GM18499 (cell line): ENCODE results near the gene ADAMTS16.

Experiments used
- ATAC-seq: cut with Tn5 transposase; IDR thresholded peaks from one replicate; pipeline ENCODE4 v1.9.1; 2021; ENCODE audit warnings: moderate number of reproducible peaks; ENCODE audit not compliant: insufficient read depth, unreplicated experiment

Gene ADAMTS16

DNA sequence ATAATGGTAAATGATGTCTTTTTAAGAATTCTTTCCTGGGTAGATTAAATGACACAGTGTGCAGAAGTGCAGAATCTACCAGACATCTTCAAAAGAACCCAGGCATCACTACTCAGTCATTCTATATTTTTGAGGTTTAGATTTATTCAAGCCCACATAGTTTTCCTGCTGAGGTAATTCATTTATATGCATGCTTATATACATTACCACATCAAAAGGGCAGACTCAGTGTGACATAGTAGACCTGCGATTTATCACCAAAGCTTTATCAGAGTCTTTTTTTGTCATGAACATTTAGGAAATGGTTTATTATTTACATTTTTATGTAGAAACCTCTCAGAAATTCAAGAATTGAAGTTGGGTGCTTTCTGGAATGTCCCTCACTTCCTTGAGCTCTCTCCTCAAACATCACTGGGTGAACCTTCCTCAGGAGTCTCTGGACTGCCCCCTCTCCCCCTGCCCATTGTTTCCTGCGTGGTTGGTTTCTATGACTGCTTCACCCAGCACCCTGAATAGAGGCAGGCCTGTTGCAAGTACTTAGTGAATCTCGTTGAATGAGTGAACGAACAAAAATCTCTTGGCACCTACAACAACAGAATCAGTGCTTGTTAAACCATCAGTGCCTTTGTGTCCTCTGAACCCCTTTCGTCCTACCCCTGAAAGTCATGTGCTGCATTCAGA lies 42.5 kb downstream of the ADAMTS16 start:
- no peak for ATAC-seq

DNA sequence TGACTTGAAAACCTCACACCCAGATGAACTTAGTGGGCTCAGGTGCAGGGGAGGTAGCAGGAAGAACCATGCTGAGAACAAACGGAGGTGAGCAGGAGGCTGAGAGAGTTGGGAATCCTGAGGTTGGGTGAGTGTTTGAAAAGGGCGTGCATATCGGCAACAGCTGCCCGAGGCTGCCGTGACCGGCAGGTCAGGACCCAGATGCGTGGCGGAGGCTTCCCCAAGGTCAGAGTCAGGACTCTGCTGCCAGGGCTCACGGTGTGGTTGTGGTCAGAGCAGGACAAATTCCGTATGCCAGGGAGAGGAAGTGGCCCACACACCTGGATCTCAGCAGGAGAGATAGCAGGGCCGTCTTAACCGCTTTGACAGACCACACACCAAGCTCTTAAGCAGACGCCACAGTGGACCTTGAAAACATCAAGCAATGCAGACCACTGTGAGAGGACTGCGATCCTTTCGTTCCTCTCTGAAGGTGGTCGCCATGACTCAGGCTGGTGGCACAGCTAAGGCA lies 43.1 kb downstream of the ADAMTS16 start:
- no peak for ATAC-seq

DNA sequence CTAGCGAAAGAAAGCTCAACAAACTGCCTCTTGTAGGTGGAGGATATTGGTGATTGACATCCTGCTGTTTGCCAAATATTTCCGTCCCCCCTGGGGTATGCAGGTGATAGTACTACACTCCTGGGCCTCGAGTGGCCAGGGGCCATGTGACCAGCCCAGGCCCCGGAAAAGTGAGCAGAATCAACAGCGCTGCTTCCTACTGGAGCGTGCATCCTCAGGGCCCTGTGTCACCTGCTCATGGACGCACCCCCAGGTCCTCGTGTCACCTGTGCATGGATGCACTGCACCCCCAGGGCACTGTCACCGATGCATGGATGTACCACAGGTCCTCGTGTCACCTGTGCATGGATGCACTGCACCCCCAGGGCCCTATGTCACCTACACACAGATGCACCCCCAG lies 43.8 kb downstream of the ADAMTS16 start:
- no peak for ATAC-seq

DNA sequence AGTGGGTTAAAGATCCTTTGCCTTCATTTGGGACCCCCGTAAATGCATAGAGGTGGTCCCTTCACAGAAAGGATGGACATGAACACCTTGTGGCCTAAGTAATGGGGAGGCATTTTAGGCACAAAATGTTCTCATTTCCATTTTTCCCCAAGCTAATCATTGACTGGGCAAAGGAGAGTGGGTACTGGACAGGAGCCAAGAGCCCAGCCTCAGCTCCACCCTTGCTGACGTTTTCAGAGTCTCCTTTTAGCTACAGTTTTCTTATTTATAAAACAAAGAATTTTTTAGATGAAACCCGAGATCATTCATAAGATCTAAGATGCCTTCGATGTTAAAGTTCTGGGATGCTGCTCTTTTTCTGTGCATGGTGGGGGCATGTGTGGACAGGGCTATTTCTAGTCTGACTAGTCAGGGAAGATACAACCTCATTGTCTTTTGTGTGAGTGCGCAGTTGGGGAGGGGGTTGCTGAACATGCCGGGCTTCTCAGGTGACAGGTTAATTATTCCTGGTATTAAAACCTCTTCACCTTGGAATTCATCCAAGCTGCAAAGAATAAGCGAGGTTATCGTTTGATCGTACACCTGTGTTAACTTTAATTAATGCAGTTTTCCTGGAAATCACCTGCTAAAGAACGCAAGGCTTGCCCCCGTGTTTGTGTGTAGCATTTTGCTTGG lies 48.4 kb downstream of the ADAMTS16 start:
- no peak for ATAC-seq

DNA sequence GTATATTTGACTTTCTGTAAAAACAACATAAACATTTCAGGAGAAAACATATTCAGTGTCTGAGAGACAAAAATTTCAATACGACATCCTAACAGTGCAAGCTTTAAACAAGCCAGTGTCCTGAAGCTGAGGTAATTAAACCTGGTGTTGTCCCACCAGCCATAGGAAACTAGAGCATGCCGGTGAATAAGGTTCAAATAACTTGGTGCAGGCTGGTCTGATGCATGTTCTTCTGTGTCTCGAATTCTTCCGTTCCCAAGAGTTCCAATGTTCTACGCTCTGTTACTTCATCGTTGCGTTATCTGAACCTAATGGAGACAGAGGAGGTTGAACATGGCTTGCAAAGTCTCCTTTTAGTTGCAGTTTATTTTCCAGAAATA lies 48.9 kb downstream of the ADAMTS16 start:
- ATAC-seq: no peak

DNA sequence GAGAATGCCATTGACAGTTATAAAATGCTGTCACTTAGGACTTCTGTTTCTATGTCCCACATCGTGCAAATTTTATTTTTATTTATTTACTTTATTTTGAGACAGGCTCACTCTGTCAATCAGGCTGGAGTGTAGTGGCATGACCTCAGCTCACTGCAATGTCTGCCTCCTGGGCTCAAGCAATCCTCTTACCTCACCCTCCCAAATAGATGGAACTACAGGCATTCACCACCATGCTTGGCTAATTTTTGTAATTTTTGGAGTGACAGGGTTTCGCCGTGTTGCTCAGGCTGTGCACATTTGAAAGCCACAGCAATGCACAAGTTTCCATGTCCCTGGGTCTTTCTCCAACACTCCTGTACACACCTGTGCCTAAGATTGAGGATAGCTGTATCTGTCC lies 51.8 kb downstream of the ADAMTS16 start:
- ATAC-seq: no peak

DNA sequence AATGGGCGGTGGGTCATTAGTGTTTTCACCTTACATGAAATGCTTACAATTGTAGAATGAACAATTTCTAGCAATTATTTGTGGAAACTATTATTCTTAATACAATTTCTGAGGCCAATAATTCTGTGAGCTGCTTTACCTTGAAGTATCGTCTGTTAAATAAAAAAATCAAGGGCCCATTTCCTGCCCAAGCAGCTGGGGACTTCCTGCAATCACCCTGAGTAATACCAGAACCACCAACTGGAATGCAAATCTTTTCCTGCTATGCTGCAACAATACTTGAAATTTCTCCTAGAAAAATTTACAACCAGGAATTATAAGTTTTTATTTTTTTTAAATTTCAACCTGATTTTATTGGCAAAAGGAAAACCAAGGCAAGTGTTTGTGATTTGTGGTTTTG lies 52.6 kb downstream of the ADAMTS16 start:
- no peak for ATAC-seq

DNA sequence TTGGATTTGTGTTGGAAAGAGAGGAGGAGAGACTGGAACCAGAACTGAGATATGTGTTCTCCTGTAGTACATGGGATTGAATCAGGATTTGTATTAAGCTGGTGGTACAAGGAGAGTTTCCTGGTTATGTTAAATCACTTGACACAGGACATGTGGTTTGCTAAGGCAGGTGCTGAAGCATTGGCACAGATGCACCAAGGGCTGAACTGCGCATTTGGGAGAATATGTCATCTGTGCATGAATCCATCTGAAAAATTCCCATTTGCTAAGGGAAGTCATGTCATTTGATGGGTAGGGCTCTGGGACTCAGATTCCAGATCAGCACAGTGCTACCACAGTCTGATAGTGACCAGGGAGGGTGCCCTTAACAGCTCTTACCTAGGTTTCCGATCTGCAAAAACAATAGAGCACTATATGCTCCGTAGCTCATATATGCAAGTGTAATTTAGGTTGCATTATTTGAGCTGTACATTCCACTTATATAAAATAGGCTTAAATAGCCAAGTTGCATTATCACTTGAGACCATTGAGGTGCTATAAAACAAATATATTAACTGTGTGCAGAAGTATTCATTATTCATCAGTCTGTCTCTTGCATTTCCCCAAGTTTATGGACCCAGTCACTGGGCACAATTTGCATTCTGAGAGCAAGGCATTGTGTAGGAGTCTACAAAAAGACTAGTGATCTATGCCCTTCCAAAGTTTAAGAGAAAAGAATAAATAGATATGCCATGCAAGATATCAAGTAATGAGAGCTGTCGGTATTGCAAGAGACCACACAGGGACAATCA lies 55.2 kb downstream of the ADAMTS16 start:
- ATAC-seq: no peak

DNA sequence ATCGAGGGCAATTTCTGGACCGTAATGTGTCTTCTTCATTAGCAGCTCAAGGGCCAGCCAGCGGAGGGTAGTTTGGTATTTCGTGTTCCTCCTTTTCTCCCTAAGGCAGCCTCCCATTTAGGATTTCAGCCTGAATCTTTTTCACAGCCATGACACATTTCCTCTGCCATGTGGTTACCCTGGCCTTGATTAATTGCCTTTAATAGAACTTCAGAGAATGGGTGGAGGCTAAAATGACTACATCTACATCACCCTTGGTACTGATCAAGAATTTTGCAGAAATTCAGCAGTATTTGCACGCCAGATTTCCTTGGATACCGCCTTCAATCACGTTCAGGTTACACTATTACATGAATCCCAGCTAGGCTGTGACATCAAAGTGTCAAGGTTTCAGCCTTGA lies 58.0 kb downstream of the ADAMTS16 start:
- no peak for ATAC-seq

DNA sequence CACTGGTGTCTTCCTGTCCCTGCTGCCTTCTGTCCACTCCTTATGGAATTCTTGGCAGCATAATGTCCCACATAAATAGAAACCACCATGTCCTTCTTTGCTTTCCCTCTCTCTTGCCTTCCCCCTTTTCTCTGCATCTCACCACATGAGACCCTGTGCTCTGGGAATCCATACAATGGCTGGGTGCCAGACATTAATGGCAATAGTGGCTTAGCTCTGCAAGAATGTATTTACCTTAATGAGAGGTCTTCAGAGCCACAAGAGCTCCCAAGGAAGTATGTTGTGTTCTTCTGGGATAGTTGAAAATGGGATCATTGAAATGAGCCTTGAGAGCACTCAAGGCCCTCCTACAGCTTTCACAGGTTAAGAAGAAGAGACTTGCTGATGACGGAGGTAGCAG lies 58.7 kb downstream of the ADAMTS16 start:
- ATAC-seq: no peak

DNA sequence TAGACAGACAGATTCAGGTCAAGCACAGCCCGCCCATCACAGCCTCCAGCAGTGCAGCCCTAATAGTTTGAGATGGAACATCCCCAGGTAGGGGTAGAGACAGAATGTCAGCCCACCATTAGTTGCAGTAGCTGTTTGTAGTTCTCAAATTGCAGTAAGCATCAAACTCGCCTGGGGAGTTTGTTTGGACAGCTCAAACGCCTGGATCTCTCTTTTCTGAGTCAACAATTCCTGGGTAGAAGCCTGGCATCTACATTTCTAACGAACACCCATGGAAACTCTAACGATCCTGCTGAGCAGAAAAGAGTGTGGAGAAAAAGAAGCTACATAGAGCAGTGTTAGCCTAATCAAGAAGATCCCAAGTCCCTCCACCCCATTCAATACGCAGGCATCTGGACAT lies 59.4 kb downstream of the ADAMTS16 start:
- no peak for ATAC-seq

DNA sequence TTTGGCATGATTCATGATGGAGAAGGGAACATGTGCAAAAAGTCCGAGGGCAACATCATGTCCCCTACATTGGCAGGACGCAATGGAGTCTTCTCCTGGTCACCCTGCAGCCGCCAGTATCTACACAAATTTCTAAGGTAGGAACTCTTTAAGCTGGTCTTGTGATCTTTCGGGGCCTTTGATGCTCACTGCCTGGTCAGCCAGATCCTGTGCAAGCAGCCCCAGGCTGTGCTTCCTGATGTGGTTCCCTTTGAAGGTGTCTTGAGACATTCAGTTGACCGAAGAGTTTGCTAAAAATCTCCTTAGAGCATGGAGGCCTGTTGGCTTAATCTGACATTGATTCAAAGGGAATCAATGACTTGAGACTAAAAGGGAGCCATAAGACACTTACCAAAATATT lies 60.0 kb downstream of the ADAMTS16 start:
- no peak for ATAC-seq

DNA sequence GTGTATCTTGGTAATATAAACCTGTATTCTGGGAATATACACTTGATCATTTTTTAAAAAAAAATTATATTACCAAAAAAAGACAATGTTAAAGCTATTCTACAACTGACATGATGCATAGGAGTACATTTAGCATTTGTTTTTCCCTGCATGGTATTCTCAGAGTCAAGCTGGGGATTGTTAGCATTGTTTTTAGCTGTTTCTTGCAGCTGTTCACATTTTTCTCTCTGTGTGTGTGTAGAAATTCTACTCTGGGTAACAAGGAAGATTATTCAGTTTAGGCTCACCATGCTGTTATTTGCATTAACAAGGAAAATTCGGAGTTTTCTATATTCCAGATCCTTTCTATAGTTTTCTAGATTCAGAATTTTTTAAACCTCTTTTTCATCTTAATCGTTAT lies 62.2 kb downstream of the ADAMTS16 start:
- no peak for ATAC-seq

DNA sequence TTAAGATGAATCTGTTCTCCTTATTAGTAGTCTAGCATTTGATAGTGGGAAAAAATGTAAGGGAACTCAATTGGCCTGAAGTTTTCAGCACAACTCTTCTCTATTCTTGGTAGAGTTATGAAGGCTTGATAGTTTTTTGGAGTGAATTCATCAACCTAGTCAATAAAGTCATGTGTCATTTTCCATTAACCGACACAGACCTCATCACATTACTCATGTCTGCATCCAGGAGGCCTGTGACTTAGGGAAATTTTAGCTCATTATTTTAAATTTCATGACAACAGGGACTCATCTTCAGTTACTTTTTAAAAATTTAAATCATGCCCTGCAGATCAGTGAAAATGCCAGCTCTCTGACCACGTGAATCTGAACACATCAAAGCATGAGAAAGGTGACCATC lies 63.3 kb downstream of the ADAMTS16 start:
- no peak for ATAC-seq

DNA sequence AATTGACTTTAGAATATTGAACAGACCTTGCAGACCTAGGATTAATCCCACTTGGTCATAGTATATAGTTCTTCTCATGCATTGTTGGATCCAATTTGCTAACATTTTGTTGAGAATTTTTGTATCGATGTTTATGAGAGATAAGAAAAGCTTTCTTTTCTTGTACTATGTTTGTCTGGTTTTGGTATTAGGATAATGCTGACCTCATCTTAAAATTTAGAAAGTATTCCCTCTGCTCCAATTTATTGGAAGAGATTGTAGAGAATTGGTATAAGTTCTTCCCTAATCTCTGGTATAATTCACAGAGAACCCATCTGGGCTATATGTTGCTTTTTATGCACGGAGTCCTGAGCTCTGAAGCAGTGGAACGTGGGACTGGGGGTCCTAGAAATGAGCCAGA lies 67.7 kb downstream of the ADAMTS16 start:
- no peak for ATAC-seq

DNA sequence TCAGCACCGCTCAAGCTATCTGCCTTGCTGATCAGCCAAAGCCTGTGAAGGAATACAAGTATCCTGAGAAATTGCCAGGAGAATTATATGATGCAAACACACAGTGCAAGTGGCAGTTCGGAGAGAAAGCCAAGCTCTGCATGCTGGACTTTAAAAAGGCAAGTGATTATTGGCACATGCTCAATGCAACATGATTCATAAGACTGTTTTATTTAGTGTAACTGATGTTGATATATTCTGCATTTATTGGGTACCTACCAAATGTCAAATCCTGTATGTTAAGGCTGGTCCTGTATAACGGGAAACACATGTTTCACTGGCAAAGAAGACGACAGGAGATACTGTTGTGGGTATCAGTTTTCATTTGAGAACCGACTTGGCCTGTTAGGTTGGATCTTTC lies 69.0 kb downstream of the ADAMTS16 start:
- ATAC-seq: no peak

DNA sequence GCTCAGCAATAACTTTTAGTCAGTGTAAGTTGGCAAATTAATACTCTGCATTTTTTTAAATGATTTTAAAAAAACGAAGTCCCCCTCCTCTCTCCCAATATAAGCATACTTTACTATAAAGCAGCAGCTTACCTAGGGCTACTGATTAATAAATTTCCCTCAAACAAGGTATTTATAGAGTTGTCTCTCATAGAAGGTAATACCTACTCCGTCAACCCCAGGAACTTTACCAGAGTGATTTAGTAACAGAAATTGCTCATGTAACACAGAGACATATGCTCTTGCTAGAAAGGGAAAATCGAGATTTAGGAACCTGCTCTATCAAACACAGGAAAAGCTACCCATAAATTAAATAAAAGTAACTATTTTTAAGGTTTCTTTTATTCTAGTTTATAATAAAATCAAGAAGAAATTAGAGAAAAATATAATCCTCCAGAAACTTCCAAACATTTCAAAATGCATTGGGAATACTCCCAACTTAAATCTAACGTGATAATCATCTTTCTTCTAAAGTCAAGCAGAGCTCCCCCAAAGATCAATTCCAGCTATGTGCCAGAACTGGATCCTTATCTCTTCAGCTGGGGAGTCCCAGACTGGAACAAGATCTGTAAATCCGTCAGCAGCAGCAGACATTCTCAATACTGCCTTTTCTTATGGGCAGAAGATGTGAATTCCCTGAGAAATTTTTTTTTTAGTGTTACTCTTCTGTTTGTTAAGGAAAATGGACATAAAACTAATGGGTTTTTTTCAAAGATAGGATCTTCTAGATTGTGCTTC lies 69.6 kb downstream of the ADAMTS16 start:
- ATAC-seq: no peak

DNA sequence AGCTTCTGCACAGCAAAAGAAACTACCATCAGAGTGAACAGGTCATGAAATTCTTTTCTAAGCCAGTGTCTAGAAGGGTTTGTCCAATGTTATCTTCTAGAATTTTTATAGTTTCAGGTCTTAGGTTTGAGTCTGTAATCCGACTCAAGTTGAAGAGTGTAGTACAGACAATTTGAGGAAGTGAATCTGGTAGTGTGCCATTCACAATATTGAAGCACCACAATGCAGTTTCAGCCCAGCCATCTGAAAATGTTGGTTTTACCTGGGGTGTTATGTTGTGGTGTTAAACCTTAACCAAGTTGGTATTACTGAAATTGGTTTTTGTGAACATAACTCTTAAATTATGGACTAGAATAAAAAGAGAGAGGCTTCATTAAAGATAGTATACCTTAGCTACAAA lies 77.2 kb downstream of the ADAMTS16 start:
- ATAC-seq: no peak

DNA sequence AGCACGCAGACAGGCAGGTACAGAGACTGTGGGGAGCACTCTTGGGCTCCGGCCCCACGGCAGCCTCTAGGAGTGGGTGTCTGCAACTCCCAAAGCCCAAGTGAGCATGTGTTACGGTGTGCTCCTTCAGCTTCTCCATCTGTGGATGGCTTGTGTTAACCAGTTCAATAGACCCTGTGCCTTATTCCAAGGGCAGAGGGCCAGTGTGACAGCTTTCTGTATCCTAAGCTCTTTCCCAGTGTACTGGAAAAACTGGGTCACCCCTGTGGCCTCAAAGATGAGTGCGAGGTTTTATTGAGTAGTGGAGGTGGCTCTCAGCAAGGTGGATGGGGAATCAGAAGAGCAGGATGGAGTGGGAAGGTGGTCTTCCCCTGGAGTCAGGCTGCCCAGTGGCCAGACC lies 78.3 kb downstream of the ADAMTS16 start:
- no peak for ATAC-seq

DNA sequence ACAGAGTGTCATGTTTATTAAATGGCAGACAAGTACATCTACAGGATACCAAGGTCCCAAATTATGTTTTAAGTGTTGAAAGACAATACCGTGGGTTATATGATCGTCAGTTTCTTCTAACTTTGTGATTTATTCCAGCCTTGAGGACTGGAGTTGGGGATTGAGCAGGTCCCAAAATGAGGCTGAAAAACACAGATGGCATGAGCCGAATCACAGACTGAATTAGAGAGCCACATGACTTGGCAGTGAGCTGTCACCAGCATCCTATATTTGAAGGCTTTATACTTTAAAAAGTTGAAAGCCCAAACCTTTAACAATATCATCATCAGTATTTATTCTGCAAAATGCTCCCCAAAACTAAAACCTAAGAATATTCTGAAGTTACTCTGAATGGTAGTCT lies 79.4 kb downstream of the ADAMTS16 start:
- ATAC-seq: no peak
